HAP-1 (cell line): ENCODE results near the gene ZNF296.

Experiments used
- DNase-seq, 2 experiments: peaks; one replicate each; pipeline ENCODE4 v3.0.0-alpha.2; 2016 to 2020; ENCODE audit warnings: low spot score in 2 of 2
- H3K27me3 ChIP-seq: fragments of 250-450 bp; sonication (Bioruptor Pico); 2 replicates; pipeline ENCODE4 v1.5.1; 2020; ENCODE audit warnings: low read depth, mild to moderate bottlenecking, moderate library complexity
- H3K36me3 ChIP-seq: fragments of 250-450 bp; sonication (Bioruptor Pico); replicated peaks from 2 replicates; pipeline ENCODE4 v1.5.1; 2020; ENCODE audit warnings: mild to moderate bottlenecking
- H3K4me1 ChIP-seq: fragments of 250-450 bp; sonication (Bioruptor Pico); 2 replicates; pipeline ENCODE4 v1.5.1; 2020; ENCODE audit warnings: mild to moderate bottlenecking
- H3K4me3 ChIP-seq: fragments of 250-450 bp; sonication (Bioruptor Pico); 2 replicates; pipeline ENCODE4 v1.5.1; 2020; ENCODE audit warnings: mild to moderate bottlenecking, moderate library complexity
- H3K9me3 ChIP-seq: fragments of 250-450 bp; sonication (Bioruptor Pico); 2 replicates; pipeline ENCODE4 v1.5.1; 2020; ENCODE audit warnings: mild to moderate bottlenecking, moderate library complexity
- in situ Hi-C: fragments of 300-500 bp; cut with MboI; formaldehyde crosslinking; loops from 3 replicates; pipeline ENCODE4 v1.14.3; 2020; ENCODE audit warnings: low sequenced_read_pairs, inconsistent platforms, mixed read lengths

ZNF296 gene

DNA sequence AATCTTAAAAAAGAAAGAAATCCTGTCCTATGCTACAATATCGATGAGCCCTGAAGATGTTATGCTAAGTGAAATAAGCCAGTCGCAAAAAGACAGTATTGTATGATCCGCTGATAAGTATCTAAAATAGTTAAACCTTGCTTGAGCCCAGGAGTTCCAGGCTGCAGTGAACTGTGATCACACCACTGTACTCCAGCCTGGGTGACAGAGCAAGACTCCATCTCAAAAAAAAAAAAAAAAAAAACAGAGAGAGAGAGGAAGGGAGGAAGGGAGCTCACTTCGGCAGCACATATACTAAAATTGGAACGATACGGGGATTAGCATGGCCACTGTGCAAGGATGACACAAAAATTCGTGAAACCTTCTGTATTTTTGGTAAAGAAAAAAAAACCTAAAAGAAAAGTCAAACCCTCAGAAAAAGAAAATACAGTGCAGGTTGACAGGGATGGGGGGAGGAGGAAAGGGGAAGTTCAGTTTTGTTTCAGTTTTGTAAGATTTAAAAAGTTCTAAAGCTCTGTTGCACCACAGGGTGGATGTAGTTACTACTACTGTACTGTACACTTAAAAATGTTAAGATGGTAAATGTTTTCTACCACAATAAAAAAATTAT, 29.0 kb downstream of the ZNF296 start:
- Histone ChIP-seq H3K36me3 (peaks cover 69% of the 10 kb centered on the region), H3K9me3 (no peaks in the 10 kb centered on the region), H3K4me1 (no peaks in the 10 kb centered on the region), H3K4me3 (no peak overlapping the region), H3K27me3 (no peaks in the 10 kb centered on the region)
- DNase-seq: no peak
- in situ Hi-C loops: no loop called here

GRCh38 chr19:45046355-45046754, 29.9 kb downstream of the ZNF296 start:
- Histone ChIP-seq H3K36me3 (peaks cover 70% of the 10 kb centered on the region), H3K4me1 (no peaks in the 10 kb centered on the region), H3K27me3 (no peaks in the 10 kb centered on the region), H3K9me3 (no peaks in the 10 kb centered on the region), H3K4me3 (no peak overlapping the region)
- DNase-seq: no peak
- in situ Hi-C loops: no loop called here

- no peaks in the 10 kb centered on the region for H3K9me3 ChIP-seq
- DNase-seq: no peak
- no peaks in the 10 kb centered on the region for H3K27me3 ChIP-seq
- peaks cover 73% of the 10 kb centered on the region for H3K36me3 ChIP-seq
- no peak overlapping the region for H3K4me3 ChIP-seq
- H3K4me1 ChIP-seq: no peaks in the 10 kb centered on the region
- in situ Hi-C loops: no loop called here
These were observed 30.5 kb downstream of the ZNF296 start for GRCh38 chr19:45045671-45046353.

DNA sequence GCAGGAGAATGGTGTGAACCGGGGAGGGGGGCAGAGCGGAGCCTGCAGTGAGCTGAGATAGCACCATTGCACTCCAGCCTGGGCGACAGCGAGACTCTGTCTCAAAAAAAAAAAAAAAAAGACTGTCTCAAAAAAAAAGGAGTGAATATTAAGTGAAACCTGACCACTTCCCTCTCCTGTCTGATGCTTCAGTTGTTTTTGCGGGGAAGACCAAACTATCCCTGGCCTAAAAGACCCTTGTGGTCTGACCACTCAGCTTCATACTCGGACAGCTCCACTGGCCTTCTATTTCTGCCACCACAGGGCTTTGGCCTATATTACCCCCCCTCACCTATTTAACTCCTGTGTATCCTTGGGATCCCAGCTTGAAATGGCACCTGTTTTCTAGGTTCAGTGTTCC, 35.2 kb downstream of the ZNF296 start:
- Histone ChIP-seq H3K36me3 (peaks cover 64% of the 10 kb centered on the region), H3K9me3 (no peaks in the 10 kb centered on the region), H3K27me3 (no peaks in the 10 kb centered on the region), H3K4me1 (peaks cover 12% of the 10 kb centered on the region), H3K4me3 (no peak overlapping the region)
- in situ Hi-C loops: no loop called here
- no peak for DNase-seq

- Histone ChIP-seq H3K4me3 (peak overlapping the region; percentile 99), H3K4me1 (peaks cover 12% of the 10 kb centered on the region), H3K36me3 (peaks cover 57% of the 10 kb centered on the region), H3K27me3 (no peaks in the 10 kb centered on the region), H3K9me3 (no peaks in the 10 kb centered on the region)
- no peak for DNase-seq
- in situ Hi-C loops: no loop called here
These were observed 36.1 kb downstream of the ZNF296 start for GRCh38 chr19:45040059-45040771.

GRCh38 chr19:45038931-45039893, 37.1 kb downstream of the ZNF296 start, which contains the start of gene CLASRP:
CLASRP (plus strand) TSS chr19:45039045; CDS start chr19:45040213, 1,168 bp downstream.
- H3K27me3 ChIP-seq: no peaks in the 10 kb centered on the region
- H3K4me3 ChIP-seq: peak within 1 kb of the TSS; percentile 99
- DNase-seq: peak; percentile 90 to 96
- H3K36me3 ChIP-seq: peaks cover 47% of the 10 kb centered on the region
- in situ Hi-C loops: no loop called here
- H3K9me3 ChIP-seq: no peaks in the 10 kb centered on the region
- peaks cover 12% of the 10 kb centered on the region for H3K4me1 ChIP-seq

- no peaks in the 10 kb centered on the region for H3K27me3 ChIP-seq
- no peak for DNase-seq
- H3K4me3 ChIP-seq: no peak overlapping the region
- H3K36me3 ChIP-seq: peaks cover 30% of the 10 kb centered on the region
- peaks cover 12% of the 10 kb centered on the region for H3K4me1 ChIP-seq
- in situ Hi-C loops: no loop called here
- H3K9me3 ChIP-seq: no peaks in the 10 kb centered on the region
These were observed 38.7 kb downstream of the ZNF296 start for GRCh38 chr19:45037393-45038169.

- no peak for DNase-seq
- in situ Hi-C loops: no loop called here
- Histone ChIP-seq H3K9me3 (no peaks in the 10 kb centered on the region), H3K4me1 (peaks cover 12% of the 10 kb centered on the region), H3K36me3 (peaks cover 14% of the 10 kb centered on the region), H3K27me3 (no peaks in the 10 kb centered on the region), H3K4me3 (no peak overlapping the region)
These were observed 40.5 kb downstream of the ZNF296 start for GRCh38 chr19:45035755-45036154.

- DNase-seq: no peak
- Histone ChIP-seq H3K4me1 (no peaks in the 10 kb centered on the region), H3K27me3 (no peaks in the 10 kb centered on the region), H3K9me3 (no peaks in the 10 kb centered on the region), H3K4me3 (no peak overlapping the region), H3K36me3 (no peaks in the 10 kb centered on the region)
- in situ Hi-C loops: no loop called here
These were observed 43.9 kb downstream of the ZNF296 start for GRCh38 chr19:45032421-45032820.

GRCh38 chr19:45030825-45031224, 45.5 kb downstream of the ZNF296 start:
- no peaks in the 10 kb centered on the region for H3K36me3 ChIP-seq
- no peak overlapping the region for H3K4me3 ChIP-seq
- in situ Hi-C loops: no loop called here
- no peaks in the 10 kb centered on the region for H3K4me1 ChIP-seq
- no peak for DNase-seq
- no peaks in the 10 kb centered on the region for H3K9me3 ChIP-seq
- H3K27me3 ChIP-seq: no peaks in the 10 kb centered on the region

DNA sequence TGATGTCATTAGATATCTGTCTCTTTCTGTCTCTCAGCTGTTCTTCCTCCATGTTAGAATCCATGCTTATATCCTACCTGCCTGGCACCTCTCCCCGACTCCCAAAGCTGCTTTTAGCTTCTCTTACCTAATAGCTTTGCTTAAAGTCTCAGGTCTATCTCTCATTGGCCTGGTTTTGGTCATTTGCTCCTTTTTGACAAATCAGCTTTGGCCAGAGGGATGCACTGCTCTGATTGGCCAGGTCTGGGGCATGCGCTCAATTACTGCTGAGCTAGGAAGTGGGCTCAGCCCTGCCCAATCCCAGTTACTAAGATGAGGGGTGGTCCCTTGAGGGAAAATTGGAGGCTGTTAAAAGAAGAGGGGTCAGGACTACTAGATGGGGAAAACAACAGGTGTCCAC, 48.9 kb downstream of the ZNF296 start:
- H3K4me3 ChIP-seq: no peak overlapping the region
- H3K36me3 ChIP-seq: no peaks in the 10 kb centered on the region
- H3K4me1 ChIP-seq: no peaks in the 10 kb centered on the region
- no peaks in the 10 kb centered on the region for H3K9me3 ChIP-seq
- no peak for DNase-seq
- no peaks in the 10 kb centered on the region for H3K27me3 ChIP-seq
- in situ Hi-C loops: no loop called here

DNA sequence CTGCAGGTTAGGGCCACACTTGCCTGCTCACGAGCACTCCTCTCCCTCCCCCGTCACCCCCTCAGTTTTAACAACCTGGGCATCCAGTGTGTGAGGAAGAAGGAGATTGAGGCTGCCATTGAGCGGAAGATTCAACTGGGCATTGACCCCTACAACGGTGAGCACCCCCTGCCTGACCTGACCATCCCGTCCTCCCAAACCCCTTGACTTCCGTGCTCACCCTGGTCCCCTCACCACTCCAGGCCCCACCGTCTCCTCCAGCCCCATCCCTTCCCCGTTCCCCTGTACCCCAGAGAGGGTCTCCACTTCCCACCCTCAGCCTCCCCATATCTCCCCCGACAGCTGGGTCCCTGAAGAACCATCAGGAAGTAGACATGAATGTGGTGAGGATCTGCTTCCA, 51.0 kb downstream of the ZNF296 start:
- H3K4me3 ChIP-seq: no peak overlapping the region
- no peaks in the 10 kb centered on the region for H3K4me1 ChIP-seq
- DNase-seq: no peak
- H3K27me3 ChIP-seq: no peaks in the 10 kb centered on the region
- in situ Hi-C loops: no loop called here
- H3K9me3 ChIP-seq: no peaks in the 10 kb centered on the region
- no peaks in the 10 kb centered on the region for H3K36me3 ChIP-seq

DNA sequence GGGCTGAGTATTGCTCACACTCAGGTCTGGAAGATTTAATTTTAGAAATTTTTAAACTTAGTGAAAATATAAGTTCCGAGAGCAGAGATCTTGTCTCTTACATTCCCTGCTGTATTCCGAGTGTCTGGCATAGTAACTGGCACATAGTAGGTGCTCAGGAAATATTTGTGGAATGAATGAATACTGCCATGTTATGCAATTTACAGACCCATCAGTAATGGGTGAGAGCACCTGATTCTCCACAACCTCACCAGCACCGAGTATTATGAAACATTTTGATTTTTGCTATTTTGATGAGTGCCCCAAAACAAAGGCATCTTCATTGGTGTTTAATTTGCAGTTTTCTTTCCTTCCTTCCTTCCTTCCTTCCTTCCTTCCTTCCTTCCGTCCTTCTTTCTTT, 53.2 kb downstream of the ZNF296 start:
- Histone ChIP-seq H3K9me3 (no peaks in the 10 kb centered on the region), H3K27me3 (no peaks in the 10 kb centered on the region), H3K4me3 (no peak overlapping the region), H3K36me3 (no peaks in the 10 kb centered on the region), H3K4me1 (0 out of 2 replicates have a peak, but pooled peaks cover 3% of the 10 kb centered on the region)
- DNase-seq: no peak
- in situ Hi-C loops: no loop called here
